ES-I3 (cell line): ENCODE data around the gene FOXQ1.
"Not testable (repeated sequence)": the region's sequence is repeated elsewhere in the genome, so short reads cannot be mapped to it uniquely, and the experiment has no call there.

ENCODE experiments used
- H3K36me3 ChIP-seq: 2 replicates; pipeline ENCODE4 v1.6.1; 2013; ENCODE audit warnings: mild to moderate bottlenecking, low read length, control low read depth, moderate library complexity; ENCODE audit not compliant: insufficient read depth
- H3K4me1 ChIP-seq: 2 replicates; pipeline ENCODE4 v1.6.1; 2013; ENCODE audit warnings: mild to moderate bottlenecking, control low read depth, low read length; ENCODE audit not compliant: insufficient read depth
- H3K9ac ChIP-seq: 2 replicates; pipeline ENCODE4 v1.6.1; 2013; ENCODE audit warnings: low read depth, mild to moderate bottlenecking, low read length, moderate library complexity
- H3K9me3 ChIP-seq: 2 replicates; pipeline ENCODE4 v1.6.1; 2013; ENCODE audit warnings: mild to moderate bottlenecking, low read length, moderate library complexity; ENCODE audit not compliant: control insufficient read depth, insufficient read depth

The FOXQ1 gene

DNA sequence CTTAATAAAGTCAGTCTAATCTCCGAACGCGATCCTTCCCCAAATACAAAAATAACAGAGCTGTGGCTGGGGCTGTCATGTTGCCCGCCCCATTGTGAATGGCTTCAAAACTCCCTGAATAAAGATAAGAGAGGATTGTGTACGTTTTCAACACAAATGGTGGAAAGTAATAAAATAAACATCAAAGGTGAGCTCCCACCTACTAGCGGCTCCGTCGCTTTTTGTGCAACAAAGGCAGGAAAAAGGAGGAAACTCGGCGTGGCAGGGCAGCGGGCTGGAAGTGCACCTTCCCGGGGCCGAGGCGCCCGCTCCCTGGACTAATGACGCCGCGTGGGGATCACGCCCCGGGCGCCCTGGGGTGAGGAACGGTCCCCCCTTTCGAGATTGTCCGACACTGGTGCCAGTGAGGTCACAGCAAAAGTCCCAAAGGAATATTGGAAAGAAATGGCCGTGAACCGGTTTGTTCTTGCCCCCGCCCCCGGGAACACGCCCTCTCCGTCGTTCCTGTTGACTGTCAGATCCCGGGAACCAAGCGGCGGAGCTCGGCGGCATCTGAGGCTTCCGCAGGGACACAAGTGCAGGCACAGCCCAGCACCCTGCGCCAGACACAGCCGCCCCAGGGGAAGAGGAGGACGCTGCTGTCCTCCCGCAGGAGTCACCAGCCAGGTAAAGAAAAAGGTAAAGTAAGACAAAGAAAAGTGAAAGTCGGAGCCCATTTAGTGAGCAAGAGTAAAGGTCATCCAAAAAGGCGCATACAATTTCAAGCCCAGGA, 1.1 kb upstream of the FOXQ1 start:
- no peaks in the 10 kb centered on the region for H3K4me1 ChIP-seq
- H3K36me3 ChIP-seq: no peaks in the 10 kb centered on the region
- H3K9me3 ChIP-seq: no peaks in the 10 kb centered on the region
- H3K9ac ChIP-seq: peak overlapping the region; percentile 41; the same call in 1 of the 2 replicates

DNA sequence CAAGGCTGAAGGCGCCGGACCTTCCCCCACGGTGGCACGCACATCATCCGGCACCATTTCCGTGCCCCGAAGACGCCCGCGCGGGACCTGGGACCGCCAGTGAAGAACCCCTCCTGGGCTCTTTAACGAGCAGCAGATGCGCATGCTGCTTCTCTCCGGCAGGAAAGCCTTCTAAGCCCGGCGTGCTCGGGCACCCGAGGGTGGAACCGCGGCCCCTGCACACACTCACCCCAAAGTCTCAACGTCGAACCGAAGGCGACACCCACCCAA, 240 bp downstream of the FOXQ1 start:
- no peaks in the 10 kb centered on the region for H3K9me3 ChIP-seq
- no peaks in the 10 kb centered on the region for H3K36me3 ChIP-seq
- H3K4me1 ChIP-seq: no peaks in the 10 kb centered on the region
- H3K9ac ChIP-seq: peak overlapping the region; percentile 41; the same call in 1 of the 2 replicates

DNA sequence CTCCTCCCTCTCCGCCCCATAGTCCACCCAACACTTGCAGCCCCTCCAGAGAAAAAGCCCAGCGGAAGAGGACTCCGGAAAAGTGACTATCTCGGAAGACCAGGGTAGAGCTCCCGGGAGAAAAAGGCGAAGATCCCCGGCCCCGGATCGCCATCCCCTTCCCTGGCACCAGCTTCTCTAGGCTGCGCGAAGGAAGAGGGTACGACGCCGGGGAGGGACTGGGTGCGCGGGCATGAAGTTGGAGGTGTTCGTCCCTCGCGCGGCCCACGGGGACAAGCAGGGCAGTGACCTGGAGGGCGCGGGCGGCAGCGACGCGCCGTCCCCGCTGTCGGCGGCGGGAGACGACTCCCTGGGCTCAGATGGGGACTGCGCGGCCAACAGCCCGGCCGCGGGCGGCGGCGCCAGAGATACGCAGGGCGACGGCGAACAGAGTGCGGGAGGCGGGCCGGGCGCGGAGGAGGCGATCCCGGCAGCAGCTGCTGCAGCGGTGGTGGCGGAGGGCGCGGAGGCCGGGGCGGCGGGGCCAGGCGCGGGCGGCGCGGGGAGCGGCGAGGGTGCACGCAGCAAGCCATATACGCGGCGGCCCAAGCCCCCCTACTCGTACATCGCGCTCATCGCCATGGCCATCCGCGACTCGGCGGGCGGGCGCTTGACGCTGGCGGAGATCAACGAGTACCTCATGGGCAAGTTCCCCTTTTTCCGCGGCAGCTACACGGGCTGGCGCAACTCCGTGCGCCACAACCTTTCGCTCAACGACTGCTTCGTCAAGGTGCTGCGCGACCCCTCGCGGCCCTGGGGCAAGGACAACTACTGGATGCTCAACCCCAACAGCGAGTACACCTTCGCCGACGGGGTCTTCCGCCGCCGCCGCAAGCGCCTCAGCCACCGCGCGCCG, 822 bp downstream of the FOXQ1 start:
- H3K4me1 ChIP-seq: no peaks in the 10 kb centered on the region
- H3K36me3 ChIP-seq: no peaks in the 10 kb centered on the region
- peak overlapping the region; percentile 41; the same call in 1 of the 2 replicates for H3K9ac ChIP-seq
- H3K9me3 ChIP-seq: no peaks in the 10 kb centered on the region

DNA sequence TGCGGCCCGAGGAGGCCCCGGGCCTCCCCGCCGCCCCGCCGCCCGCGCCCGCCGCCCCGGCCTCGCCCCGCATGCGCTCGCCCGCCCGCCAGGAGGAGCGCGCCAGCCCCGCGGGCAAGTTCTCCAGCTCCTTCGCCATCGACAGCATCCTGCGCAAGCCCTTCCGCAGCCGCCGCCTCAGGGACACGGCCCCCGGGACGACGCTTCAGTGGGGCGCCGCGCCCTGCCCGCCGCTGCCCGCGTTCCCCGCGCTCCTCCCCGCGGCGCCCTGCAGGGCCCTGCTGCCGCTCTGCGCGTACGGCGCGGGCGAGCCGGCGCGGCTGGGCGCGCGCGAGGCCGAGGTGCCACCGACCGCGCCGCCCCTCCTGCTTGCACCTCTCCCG, 1.5 kb downstream of the FOXQ1 start:
- Histone ChIP-seq H3K36me3 (no peaks in the 10 kb centered on the region), H3K9ac (no peak overlapping the region; the same call in 1 of the 2 replicates), H3K4me1 (no peaks in the 10 kb centered on the region), H3K9me3 (no peaks in the 10 kb centered on the region)

DNA sequence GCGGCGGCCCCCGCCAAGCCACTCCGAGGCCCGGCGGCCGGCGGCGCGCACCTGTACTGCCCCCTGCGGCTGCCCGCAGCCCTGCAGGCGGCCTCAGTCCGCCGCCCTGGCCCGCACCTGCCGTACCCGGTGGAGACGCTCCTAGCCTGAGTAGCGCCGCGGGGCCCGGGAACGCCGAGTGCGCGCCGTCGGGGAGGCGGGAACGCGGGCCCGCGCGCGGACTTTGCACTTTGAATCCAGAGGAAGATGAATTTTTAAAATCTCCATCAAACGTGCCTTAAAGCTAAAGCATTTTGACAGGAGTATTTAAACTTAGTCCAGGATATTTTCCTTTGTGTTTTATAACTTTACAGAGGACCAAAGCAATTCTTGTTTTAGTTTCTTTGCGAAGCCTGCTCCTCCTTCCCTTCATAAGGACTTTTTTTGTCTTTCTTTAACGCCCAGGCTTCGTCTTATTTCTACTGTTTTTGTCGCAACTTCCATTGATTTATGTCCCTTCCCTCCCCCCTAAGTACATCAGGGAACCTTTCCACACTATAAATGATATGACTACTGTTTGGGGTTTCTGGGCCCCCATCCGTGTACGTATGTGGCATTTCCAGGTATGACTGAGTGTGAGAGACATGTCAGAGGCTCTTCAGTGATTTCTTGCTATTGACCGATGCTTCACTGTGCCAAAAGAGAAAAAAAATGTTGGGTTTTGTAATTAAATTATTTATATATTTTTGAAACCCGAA, 2.0 kb downstream of the FOXQ1 start:
- no peaks in the 10 kb centered on the region for H3K4me1 ChIP-seq
- H3K9ac ChIP-seq: peak overlapping the region; percentile 3; the same call in 1 of the 2 replicates
- no peaks in the 10 kb centered on the region for H3K9me3 ChIP-seq
- H3K36me3 ChIP-seq: no peaks in the 10 kb centered on the region

DNA sequence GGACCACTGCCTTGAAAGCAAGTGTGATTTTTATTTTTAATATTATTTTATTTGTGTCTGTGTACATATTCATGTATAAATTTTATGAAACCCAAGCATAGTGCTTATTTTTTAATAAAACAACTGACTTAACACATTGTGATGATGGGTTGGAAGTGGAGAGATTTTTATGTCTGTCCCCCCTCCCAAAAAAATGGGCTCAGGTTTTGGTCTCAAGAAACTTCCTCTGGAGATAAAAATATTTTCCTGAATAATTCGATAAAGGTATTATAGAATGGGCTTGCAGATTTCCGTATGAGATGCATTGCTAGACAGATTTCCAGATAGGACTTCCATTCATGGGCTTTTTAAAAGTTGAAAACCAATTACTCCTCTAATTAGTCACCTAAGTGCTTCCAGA, 2.7 kb downstream of the FOXQ1 start:
- H3K4me1 ChIP-seq: no peaks in the 10 kb centered on the region
- H3K36me3 ChIP-seq: no peaks in the 10 kb centered on the region
- no peaks in the 10 kb centered on the region for H3K9me3 ChIP-seq
- H3K9ac ChIP-seq: no peak overlapping the region

DNA sequence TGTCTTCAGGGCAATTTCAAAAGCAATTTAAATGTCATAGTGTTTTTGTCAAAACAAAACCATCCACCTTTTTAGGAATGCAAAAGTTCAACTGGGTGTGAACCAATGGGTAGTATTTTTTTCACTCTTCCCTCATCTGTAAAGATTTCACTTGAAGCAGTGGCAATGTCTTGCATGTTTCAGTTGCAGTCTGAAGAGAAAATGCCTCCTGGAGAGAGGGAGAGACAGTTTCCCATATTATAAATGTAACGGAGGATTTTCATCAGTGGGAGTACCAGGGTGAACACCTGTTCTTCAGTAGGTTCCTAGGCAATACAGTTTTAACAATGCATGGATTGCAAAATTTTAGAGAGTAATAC, 3.3 kb downstream of the FOXQ1 start:
- Histone ChIP-seq H3K4me1 (no peaks in the 10 kb centered on the region), H3K9ac (no peak overlapping the region), H3K36me3 (no peaks in the 10 kb centered on the region), H3K9me3 (no peaks in the 10 kb centered on the region)

DNA sequence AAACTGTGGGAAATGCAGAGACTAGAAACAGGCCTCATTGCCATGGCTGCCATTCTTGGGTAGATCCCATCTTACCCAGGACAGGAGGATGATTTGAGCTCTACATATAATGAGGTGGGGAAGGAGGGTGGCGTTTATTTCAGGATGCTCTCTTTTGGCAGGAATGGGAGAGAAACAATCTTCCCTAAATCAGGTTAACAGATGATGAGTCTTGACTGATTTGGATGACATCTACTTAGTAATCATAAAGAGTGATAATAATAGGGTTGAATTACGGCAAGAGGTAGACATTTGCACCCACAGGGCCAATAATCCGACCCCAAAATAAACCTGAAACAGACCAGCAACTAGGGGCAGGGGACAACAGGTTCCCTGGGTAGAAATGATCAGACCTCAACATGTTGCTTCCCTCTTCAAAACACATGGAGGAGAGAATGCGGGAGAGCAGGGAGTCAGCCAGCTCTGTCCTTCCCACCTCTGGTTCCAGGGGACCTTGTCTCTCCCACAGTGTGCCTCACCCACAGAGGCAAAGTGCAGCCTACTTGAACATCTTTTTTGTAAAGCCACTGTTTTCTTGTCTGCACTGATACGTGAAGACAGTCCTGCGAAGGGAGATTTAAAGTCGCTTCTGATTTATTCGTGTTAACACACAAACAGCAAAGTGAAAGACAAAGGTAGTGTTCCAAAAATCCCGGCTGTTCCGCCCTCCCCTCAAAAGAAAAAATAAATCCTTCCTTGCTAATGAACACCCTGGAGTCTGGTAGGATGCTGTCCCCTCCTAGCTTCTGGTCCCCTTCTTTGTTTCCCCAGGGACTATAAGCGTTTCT, 3.9 kb downstream of the FOXQ1 start:
- no peak overlapping the region for H3K9ac ChIP-seq
- no peaks in the 10 kb centered on the region for H3K9me3 ChIP-seq

DNA sequence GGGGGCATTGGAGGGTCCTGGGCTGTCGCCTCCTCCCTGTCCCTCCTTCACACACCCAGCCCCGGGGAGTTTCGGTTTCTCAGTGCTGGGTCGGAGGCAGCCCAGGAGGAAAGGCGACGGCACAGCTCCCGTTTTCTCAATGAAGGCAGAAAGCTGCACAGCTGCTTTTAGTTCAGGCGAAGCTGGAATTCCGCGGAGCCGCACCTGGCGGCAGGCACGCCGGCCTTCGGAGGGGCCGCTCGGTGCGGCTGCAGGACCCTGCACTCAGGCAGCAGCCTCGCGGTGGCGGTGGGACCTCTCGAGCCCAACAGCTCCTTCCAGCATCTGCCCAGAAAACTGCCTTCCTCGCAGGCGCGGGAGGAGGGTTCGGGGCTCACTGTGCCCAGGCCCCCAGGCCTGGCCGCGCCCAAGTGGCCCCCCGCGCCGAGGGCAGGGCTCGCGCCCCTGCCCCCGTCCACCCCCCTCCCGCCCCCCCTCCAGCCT, 4.6 kb downstream of the FOXQ1 start:
- peak overlapping the region; percentile 15; the same call in 1 of the 2 replicates for H3K9ac ChIP-seq
- H3K4me1 ChIP-seq: no peaks in the 10 kb centered on the region
- no peaks in the 10 kb centered on the region for H3K9me3 ChIP-seq
- H3K36me3 ChIP-seq: no peaks in the 10 kb centered on the region

More for the DNA sequence above, 3.9 kb downstream of the FOXQ1 start:
- no peaks in the 10 kb centered on the region for H3K4me1 ChIP-seq
- no peaks in the 10 kb centered on the region for H3K36me3 ChIP-seq

DNA sequence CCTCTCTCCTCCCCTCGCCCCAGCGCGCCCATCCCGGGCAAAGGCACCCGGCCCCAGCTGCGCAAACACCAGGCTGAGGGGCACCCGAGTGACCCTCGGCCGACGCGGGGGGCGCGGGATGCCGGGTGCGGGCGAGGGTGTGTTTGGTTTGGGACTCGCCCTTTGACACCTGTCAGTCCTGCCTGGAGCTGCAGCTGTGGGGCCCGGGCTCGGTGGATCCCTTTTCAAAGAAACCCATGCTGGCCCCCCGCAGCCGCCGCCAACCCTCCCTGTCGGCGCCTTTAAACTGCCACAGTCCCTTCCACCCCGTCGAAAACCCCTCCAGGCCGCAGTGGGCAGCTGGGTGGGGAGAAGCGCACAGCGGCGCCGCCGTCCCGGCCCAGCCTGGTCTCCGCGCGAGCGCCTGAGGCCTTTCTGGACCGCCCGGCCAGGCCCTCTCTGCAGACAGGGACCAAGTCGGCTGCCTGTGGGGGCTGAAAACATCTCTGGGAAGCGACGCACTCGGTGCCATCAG, 5.5 kb downstream of the FOXQ1 start:
- Histone ChIP-seq H3K4me1 (no peaks in the 10 kb centered on the region), H3K9me3 (no peaks in the 10 kb centered on the region), H3K36me3 (no peaks in the 10 kb centered on the region), H3K9ac (no peak overlapping the region)

DNA sequence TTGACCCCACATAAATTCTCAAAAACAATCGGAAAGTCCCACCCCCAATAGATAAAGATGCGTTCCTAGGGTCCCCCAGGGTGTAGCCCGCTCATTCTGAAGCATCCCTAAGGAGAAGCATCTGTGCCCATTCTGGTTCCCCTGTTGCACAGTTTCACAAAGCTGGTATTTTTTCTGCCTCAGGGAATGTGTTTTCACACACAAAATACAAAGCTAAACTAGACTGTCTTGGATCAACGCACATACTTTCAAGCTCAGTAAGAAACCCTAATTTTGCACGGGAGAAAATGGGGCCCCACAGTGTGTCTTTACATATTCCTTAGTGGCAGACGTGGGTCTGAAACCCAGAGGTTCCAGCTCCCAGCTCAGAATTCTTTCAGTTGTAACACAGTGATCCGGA, 6.1 kb downstream of the FOXQ1 start:
- Histone ChIP-seq H3K36me3 (no peaks in the 10 kb centered on the region), H3K4me1 (no peaks in the 10 kb centered on the region), H3K9ac (no peak overlapping the region), H3K9me3 (no peaks in the 10 kb centered on the region)

DNA sequence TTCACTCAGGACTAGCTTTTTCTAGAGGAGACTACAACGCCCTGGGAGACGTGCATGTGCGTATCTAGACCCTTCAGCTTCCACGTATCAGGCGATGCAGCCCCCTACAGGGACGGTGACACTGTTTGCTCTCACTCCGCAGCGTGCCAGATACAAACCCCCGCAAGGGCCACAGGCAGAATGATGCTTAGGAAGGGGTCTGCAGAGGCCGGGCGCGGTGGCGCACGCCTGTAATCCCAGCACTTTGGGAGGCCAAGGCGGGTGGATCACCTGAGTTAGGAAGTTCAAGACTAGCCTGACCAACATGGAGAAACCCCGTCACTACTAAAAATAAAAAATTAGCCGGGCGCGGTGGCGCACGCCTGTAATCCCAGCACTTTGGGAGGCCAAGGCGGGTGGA, 6.7 kb downstream of the FOXQ1 start:
- H3K9ac ChIP-seq, H3K4me1 ChIP-seq, H3K36me3 ChIP-seq, H3K9me3 ChIP-seq: not testable (repeated sequence)

DNA sequence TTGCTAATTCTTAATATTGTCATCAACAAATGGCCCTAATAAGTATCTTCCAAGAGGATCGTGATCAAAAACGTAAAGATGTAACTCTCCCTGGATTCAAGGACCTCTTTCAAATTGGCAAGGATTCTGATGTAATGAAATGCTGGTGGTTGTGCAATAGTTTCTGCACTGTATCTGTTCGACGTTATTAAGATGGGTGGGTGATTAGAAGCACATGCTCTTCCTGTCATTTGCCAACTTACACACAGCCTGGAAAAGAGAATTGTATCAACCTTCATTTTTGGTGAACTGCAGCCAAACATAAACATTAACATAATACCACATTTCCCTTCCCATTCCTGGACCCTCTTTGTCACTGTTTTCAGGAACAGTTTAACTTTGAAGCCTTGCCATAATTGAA, 9.8 kb downstream of the FOXQ1 start:
- Histone ChIP-seq H3K9me3 (no peaks in the 10 kb centered on the region), H3K36me3 (no peaks in the 10 kb centered on the region), H3K9ac (no peak overlapping the region), H3K4me1 (no peaks in the 10 kb centered on the region)

DNA sequence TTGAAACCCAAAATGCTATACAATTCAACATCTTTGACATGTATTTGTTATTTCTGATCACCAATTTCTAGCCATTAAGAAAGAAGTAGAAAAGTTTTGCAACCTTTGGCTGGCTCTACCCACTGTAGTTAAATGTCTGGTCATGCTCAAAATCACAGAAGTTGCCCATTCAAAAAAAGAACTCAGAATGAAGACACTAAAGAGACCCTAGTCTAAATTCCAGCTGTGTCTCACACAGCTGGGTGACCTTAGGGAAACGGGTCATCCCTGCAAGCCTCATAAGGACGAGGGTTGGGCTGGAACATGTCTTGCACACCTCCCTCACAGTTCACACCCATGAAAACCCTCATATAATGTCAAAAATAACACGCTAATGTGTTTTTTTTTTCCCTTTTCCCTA, 10.3 kb downstream of the FOXQ1 start:
- Histone ChIP-seq H3K36me3 (no peaks in the 10 kb centered on the region), H3K9ac (no peak overlapping the region), H3K4me1 (no peaks in the 10 kb centered on the region), H3K9me3 (no peaks in the 10 kb centered on the region)
